T-helper 2 cell treated with Interferon-gamma antibody and Interleukin-4, amounts not matched to agents 5 μg/mL and 100 μg/mL, for 36 hours (primary cell): ENCODE results near the gene SLC1A5.
A peak's percentile ranks its signal among the peaks of the same experiment; 100 is the strongest.
"Not testable (repeated sequence)": the region's sequence is repeated elsewhere in the genome, so short reads cannot be mapped to it uniquely, and the experiment has no call there.

Source experiments
- DNase-seq: peaks from one replicate; pipeline ENCODE4 v3.0.0; 2021; ENCODE audit warnings: low spot score
- H3K27ac Mint-ChIP-seq: one replicate; pipeline ENCODE4 v1.8.0; 2021; ENCODE audit warnings: mild to moderate bottlenecking, mixed read lengths
- H3K27me3 Mint-ChIP-seq: one replicate; pipeline ENCODE4 v1.8.0; 2021; ENCODE audit warnings: low read depth, mixed read lengths
- H3K36me3 Mint-ChIP-seq: one replicate; pipeline ENCODE4 v1.8.0; 2021; ENCODE audit warnings: low read depth, mixed read lengths
- H3K4me1 Mint-ChIP-seq: one replicate; pipeline ENCODE4 v1.8.0; 2021; ENCODE audit warnings: low read depth, mixed read lengths
- H3K4me3 Mint-ChIP-seq: one replicate; pipeline ENCODE4 v1.8.0; 2022; ENCODE audit warnings: mild to moderate bottlenecking, moderate library complexity, mixed read lengths
- H3K9me3 Mint-ChIP-seq: one replicate; pipeline ENCODE4 v1.8.0; 2021; ENCODE audit warnings: mixed read lengths

SLC1A5 gene

GRCh38 chr19:46786236-46787039 lies 2.0 kb downstream of the SLC1A5 start:
- Mint-ChIP-seq H3K27me3 (no peaks in the 10 kb centered on the region), H3K9me3 (no peaks in the 10 kb centered on the region), H3K27ac (peak overlapping the region; percentile 90), H3K4me1 (peaks cover 46% of the 10 kb centered on the region), H3K36me3 (peaks cover 53% of the 10 kb centered on the region), H3K4me3 (peak overlapping the region; percentile 92)
- DNase-seq, result peak; percentile 86

- H3K4me3 Mint-ChIP-seq, result peak overlapping the region; percentile 92
- H3K27ac Mint-ChIP-seq, result peak overlapping the region; percentile 90
- H3K4me1 Mint-ChIP-seq, result peaks cover 47% of the 10 kb centered on the region
- peaks cover 54% of the 10 kb centered on the region for H3K36me3 Mint-ChIP-seq
- no peaks in the 10 kb centered on the region for H3K9me3 Mint-ChIP-seq
- no peaks in the 10 kb centered on the region for H3K27me3 Mint-ChIP-seq
- no peak for DNase-seq
Observed at GRCh38 chr19:46785980-46786235, 2.5 kb downstream of the SLC1A5 start.

- peak overlapping the region; percentile 92 for H3K4me3 Mint-ChIP-seq
- H3K36me3 Mint-ChIP-seq, result peaks cover 55% of the 10 kb centered on the region
- peaks cover 48% of the 10 kb centered on the region for H3K4me1 Mint-ChIP-seq
- H3K27ac Mint-ChIP-seq, result peak overlapping the region; percentile 90
- no peaks in the 10 kb centered on the region for H3K9me3 Mint-ChIP-seq
- no peak for DNase-seq
- no peaks in the 10 kb centered on the region for H3K27me3 Mint-ChIP-seq
Observed at GRCh38 chr19:46785054-46785979, 3.1 kb downstream of the SLC1A5 start.

- H3K4me1 Mint-ChIP-seq, result peaks cover 45% of the 10 kb centered on the region
- peak; percentile 69 for DNase-seq
- no peaks in the 10 kb centered on the region for H3K27me3 Mint-ChIP-seq
Observed at GRCh38 chr19:46784262-46785053, 3.9 kb downstream of the SLC1A5 start.

GRCh38 chr19:46783670-46784069 lies 4.7 kb downstream of the SLC1A5 start:
- Mint-ChIP-seq H3K4me1 (peaks cover 40% of the 10 kb centered on the region), H3K4me3 (peak overlapping the region; percentile 92), H3K27ac (peak overlapping the region; percentile 90), H3K27me3 (no peaks in the 10 kb centered on the region), H3K36me3 (peaks cover 63% of the 10 kb centered on the region), H3K9me3 (no peaks in the 10 kb centered on the region)
- no peak for DNase-seq

More at GRCh38 chr19:46784262-46785053, 3.9 kb downstream of the SLC1A5 start:
- Mint-ChIP-seq H3K4me3 (peak overlapping the region; percentile 92), H3K9me3 (no peaks in the 10 kb centered on the region), H3K36me3 (peaks cover 59% of the 10 kb centered on the region), H3K27ac (peak overlapping the region; percentile 90)

GRCh38 chr19:46782355-46783019 lies 5.9 kb downstream of the SLC1A5 start:
- peaks cover 42% of the 10 kb centered on the region for H3K4me1 Mint-ChIP-seq
- peak overlapping the region; percentile 92 for H3K4me3 Mint-ChIP-seq
- no peaks in the 10 kb centered on the region for H3K9me3 Mint-ChIP-seq
- DNase-seq, result no peak
- peak overlapping the region; percentile 90 for H3K27ac Mint-ChIP-seq
- H3K36me3 Mint-ChIP-seq, result peaks cover 75% of the 10 kb centered on the region
- no peaks in the 10 kb centered on the region for H3K27me3 Mint-ChIP-seq

GRCh38 chr19:46777956-46778645 lies 10.3 kb downstream of the SLC1A5 start:
- not testable (repeated sequence) for H3K4me3 Mint-ChIP-seq, DNase-seq, H3K9me3 Mint-ChIP-seq, H3K27me3 Mint-ChIP-seq
- peaks cover 62% of the 10 kb centered on the region for H3K36me3 Mint-ChIP-seq
- peaks cover 16% of the 10 kb centered on the region for H3K4me1 Mint-ChIP-seq
- peak overlapping the region; percentile 36 for H3K27ac Mint-ChIP-seq

- Mint-ChIP-seq H3K4me1 (peaks cover 11% of the 10 kb centered on the region), H3K27me3 (no peaks in the 10 kb centered on the region), H3K9me3 (no peaks in the 10 kb centered on the region), H3K27ac (peak overlapping the region; percentile 36), H3K36me3 (peaks cover 54% of the 10 kb centered on the region), H3K4me3 (no peak overlapping the region)
- no peak for DNase-seq
Observed at GRCh38 chr19:46776927-46777911, 11.2 kb downstream of the SLC1A5 start.

GRCh38 chr19:46775642-46776258 lies 12.6 kb downstream of the SLC1A5 start:
- H3K36me3 Mint-ChIP-seq, result peaks cover 44% of the 10 kb centered on the region
- H3K4me3 Mint-ChIP-seq, result no peak overlapping the region

GRCh38 chr19:46773018-46773399 lies 15.4 kb downstream of the SLC1A5 start:
- DNase-seq, result no peak
- H3K27me3 Mint-ChIP-seq, result no peaks in the 10 kb centered on the region
- H3K4me1 Mint-ChIP-seq, result peaks cover 6% of the 10 kb centered on the region

More at GRCh38 chr19:46775642-46776258, 12.6 kb downstream of the SLC1A5 start:
- Mint-ChIP-seq H3K4me1 (peaks cover 9% of the 10 kb centered on the region), H3K9me3 (no peaks in the 10 kb centered on the region), H3K27ac (no peak overlapping the region), H3K27me3 (no peaks in the 10 kb centered on the region)
- DNase-seq, result no peak

GRCh38 chr19:46772170-46773017 lies 16.0 kb downstream of the SLC1A5 start:
- no peaks in the 10 kb centered on the region for H3K27me3 Mint-ChIP-seq
- no peaks in the 10 kb centered on the region for H3K9me3 Mint-ChIP-seq
- no peak overlapping the region for H3K27ac Mint-ChIP-seq
- peaks cover 4% of the 10 kb centered on the region for H3K4me1 Mint-ChIP-seq
- no peak for DNase-seq
- H3K36me3 Mint-ChIP-seq, result peaks cover 24% of the 10 kb centered on the region
- H3K4me3 Mint-ChIP-seq, result no peak overlapping the region

More at GRCh38 chr19:46773018-46773399, 15.4 kb downstream of the SLC1A5 start:
- Mint-ChIP-seq H3K4me3 (no peak overlapping the region), H3K27ac (no peak overlapping the region), H3K36me3 (peaks cover 29% of the 10 kb centered on the region), H3K9me3 (no peaks in the 10 kb centered on the region)
